ENCODE measurements around the gene ZFPL1.

The ZFPL1 gene

GRCh38 chr11:65095427-65095826, 11.4 kb downstream of the ZFPL1 start:
- DNase-seq (ENCODE audit: low spot score): no peak

GRCh38 chr11:65095974-65096806, 12.2 kb downstream of the ZFPL1 start, which contains the start of gene VPS51:
TSS of gene VPS51 (plus strand) at chr11:65096214. CDS start at chr11:65096251, 37 bp downstream.
- DNase-seq (ENCODE audit: low spot score): peak; percentile 95

GRCh38 chr11:65096926-65097325, 12.9 kb downstream of the ZFPL1 start:
- no peak for DNase-seq (ENCODE audit: low spot score)

GRCh38 chr11:65100674-65101350, 16.8 kb downstream of the ZFPL1 start:
- DNase-seq (ENCODE audit: low spot score): no peak

GRCh38 chr11:65102142-65103095, 18.4 kb downstream of the ZFPL1 start:
- DNase-seq (ENCODE audit: low spot score): no peak

GRCh38 chr11:65103476-65103875, 19.5 kb downstream of the ZFPL1 start:
- DNase-seq (ENCODE audit: low spot score): no peak

GRCh38 chr11:65104628-65105027, 20.6 kb downstream of the ZFPL1 start:
- DNase-seq (ENCODE audit: low spot score): no peak

- DNase-seq (ENCODE audit: low spot score): no peak
Measured at GRCh38 chr11:65107078-65107477, 23.1 kb downstream of the ZFPL1 start.

GRCh38 chr11:65107751-65108468, 23.9 kb downstream of the ZFPL1 start:
- DNase-seq (ENCODE audit: low spot score): no peak

- DNase-seq (ENCODE audit: low spot score): no peak
Measured at GRCh38 chr11:65108469-65109123, 24.6 kb downstream of the ZFPL1 start.

GRCh38 chr11:65109231-65110198, 25.5 kb downstream of the ZFPL1 start:
- DNase-seq (ENCODE audit: low spot score): no peak

- DNase-seq (ENCODE audit: low spot score): peak; percentile 91
Measured at GRCh38 chr11:65110354-65110861, 26.4 kb downstream of the ZFPL1 start.

- DNase-seq (ENCODE audit: low spot score): no peak
Measured at GRCh38 chr11:65111159-65111743, 27.2 kb downstream of the ZFPL1 start.

GRCh38 chr11:65111744-65112545, 27.9 kb downstream of the ZFPL1 start, which contains the start of gene TM7SF2:
TSS of gene TM7SF2 (plus strand) at chr11:65111872. CDS start at chr11:65112016, 144 bp downstream.
- peak; percentile 96 for DNase-seq (ENCODE audit: low spot score)

GRCh38 chr11:65112546-65113360, 28.7 kb downstream of the ZFPL1 start:
- DNase-seq (ENCODE audit: low spot score): peak; percentile 75

- no peak for DNase-seq (ENCODE audit: low spot score)
Measured at GRCh38 chr11:65113361-65113756, 29.3 kb downstream of the ZFPL1 start.

GRCh38 chr11:65113839-65114238, 29.8 kb downstream of the ZFPL1 start:
- DNase-seq (ENCODE audit: low spot score): no peak

All from AG20443 (cell line).